HFFc6 (cell line): ENCODE data around the gene SLC13A3. TPM values are rescaled to one million over a fixed set of nuclear protein-coding genes. Genes with fewer than 3 reads are reported as not detected.

Experiments used
- DNase-seq: peaks from one replicate; pipeline ENCODE4 v3.0.0-alpha.2; 2018
- H3K27ac Mint-ChIP-seq: 2 replicates; pipeline ENCODE4 v1.8.0; 2020; ENCODE audit warnings: mild to moderate bottlenecking, mixed read lengths
- H3K27me3 Mint-ChIP-seq: 2 replicates; pipeline ENCODE4 v1.8.0; 2021; ENCODE audit warnings: mild to moderate bottlenecking, moderate library complexity, mixed read lengths; ENCODE audit not compliant: insufficient read depth
- H3K36me3 Mint-ChIP-seq: 2 replicates; pipeline ENCODE4 v1.8.0; 2021; ENCODE audit warnings: low read depth, mixed read lengths
- H3K4me1 Mint-ChIP-seq: 2 replicates; pipeline ENCODE4 v1.8.0; 2020; ENCODE audit warnings: low read depth, mixed read lengths
- H3K4me3 Mint-ChIP-seq: 2 replicates; pipeline ENCODE4 v1.8.0; 2020; ENCODE audit warnings: mild to moderate bottlenecking, moderate library complexity, mixed read lengths
- H3K9me3 Mint-ChIP-seq: 2 replicates; pipeline ENCODE4 v1.8.0; 2020; ENCODE audit warnings: mild to moderate bottlenecking, mixed read lengths
- CTCF ChIP-seq: fragments of 200-600 bp; sonication (generic); IDR thresholded peaks from 2 replicates; pipeline ENCODE4 v1.5.0; 2021; ENCODE audit warnings: antibody characterized with exemption, mild to moderate bottlenecking
- total RNA-seq, 6 experiments: library from RNA; stranded (reverse); fragmentation: NEBNext Ultra II Directional; extraction: Animal tissue kit (Norgen Biotek cat#: 25700); gene quantifications; 2 replicates in 1 of 6; 3 replicates in 5 of 6; pipeline ENCODE4 v1.2.3, GENCODE V29; 2021

Gene SLC13A3
- total RNA-seq, 6 experiments from 2014 or later = 2.3 to 3.5 (median 2.7) TPM

DNA sequence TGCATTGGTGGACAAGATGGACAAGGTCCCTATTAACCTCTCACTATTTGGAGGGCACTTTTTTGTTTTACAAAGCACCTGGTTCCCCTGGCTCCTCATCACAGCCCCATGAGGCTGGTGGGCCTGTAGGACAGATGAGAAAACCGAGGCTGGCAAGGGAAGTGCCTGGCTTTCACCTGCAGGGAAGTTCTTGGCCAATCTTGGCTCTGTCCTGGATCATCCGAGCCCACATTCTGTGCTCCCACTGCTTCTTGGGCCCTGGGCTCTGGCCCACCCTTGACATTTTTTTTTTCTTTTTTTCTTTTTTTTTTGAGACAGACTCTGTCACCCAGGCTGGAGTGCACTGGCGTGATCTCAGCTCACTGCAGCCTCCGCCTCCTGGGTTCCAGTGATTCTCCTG is 14.7 kb downstream of the SLC13A3 start:
- no peak for DNase-seq
- Mint-ChIP-seq H3K9me3 (no peaks in the 10 kb centered on the region), H3K4me1 (no peaks in the 10 kb centered on the region), H3K27ac (no peak overlapping the region), H3K27me3 (peaks cover 10% of the 10 kb centered on the region), H3K36me3 (no peaks in the 10 kb centered on the region), H3K4me3 (no peak overlapping the region)
- TF ChIP-seq CTCF = no peak

DNA sequence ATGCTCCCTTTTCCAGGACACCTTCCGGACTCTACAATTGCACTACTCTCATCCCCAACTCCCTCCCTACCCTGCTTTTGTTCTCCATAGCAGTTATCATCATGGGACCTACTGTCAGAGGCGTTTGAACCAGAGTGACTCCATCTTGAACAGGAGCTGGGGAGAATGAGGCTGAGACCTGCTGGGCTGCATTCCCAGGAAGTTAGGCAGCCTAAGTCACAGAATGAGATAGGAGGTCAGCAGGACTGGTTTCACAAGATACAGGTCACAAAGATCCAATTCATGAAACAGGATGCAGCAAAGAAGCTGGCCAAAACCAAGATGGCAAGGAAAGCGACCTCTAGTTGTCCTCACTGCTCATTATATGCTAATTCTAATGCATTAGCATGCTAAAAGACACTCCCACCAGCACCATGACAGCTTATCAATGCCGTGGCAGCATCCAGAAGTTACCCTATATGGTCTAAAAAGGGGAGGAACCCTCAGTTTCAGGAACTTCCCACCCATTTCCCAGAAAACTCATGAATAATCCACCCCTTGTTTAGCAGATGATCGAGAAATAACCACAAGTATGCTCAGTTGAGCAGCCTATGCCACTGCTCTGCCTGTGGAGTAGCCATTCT is 15.6 kb downstream of the SLC13A3 start:
- Mint-ChIP-seq H3K27me3 (peaks cover 10% of the 10 kb centered on the region), H3K27ac (no peak overlapping the region), H3K9me3 (peaks cover under 1% of the 10 kb centered on the region; the same call in 1 of the 2 replicates), H3K4me3 (no peak overlapping the region), H3K36me3 (no peaks in the 10 kb centered on the region), H3K4me1 (no peaks in the 10 kb centered on the region)
- no peak for DNase-seq
- TF ChIP-seq CTCF = no peak

DNA sequence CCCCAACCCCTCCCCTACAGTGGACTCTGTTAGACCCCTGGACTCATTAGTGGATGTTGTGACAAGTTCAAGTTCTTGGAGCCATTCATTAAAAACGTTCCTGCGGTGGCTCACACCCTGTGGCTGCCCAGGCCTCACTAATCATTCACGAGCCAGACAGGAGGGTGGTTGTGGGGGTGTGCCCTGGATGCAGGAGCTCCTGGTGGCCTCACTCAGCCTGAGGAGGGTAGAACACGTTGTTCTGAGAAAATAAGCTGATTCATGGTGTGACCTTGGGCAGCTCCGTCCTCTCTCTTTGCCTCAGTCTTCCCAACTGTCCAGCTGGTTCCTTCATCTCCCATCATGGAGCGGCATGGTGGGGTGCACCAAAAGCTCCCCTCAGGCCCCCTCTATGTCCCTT is 16.7 kb downstream of the SLC13A3 start:
- no peak for TF ChIP-seq CTCF
- no peak for DNase-seq
- H3K4me1 Mint-ChIP-seq = no peaks in the 10 kb centered on the region
- H3K9me3 Mint-ChIP-seq = peaks cover 10% of the 10 kb centered on the region
- no peaks in the 10 kb centered on the region; the same call in 1 of the 2 replicates for H3K36me3 Mint-ChIP-seq
- H3K4me3 Mint-ChIP-seq = no peak overlapping the region
- no peak overlapping the region for H3K27ac Mint-ChIP-seq
- H3K27me3 Mint-ChIP-seq = peaks cover 10% of the 10 kb centered on the region

GRCh38 chr20:46631874-46632446 is 19.3 kb downstream of the SLC13A3 start:
- peaks cover 13% of the 10 kb centered on the region for H3K27me3 Mint-ChIP-seq
- TF ChIP-seq CTCF = no peak
- H3K4me1 Mint-ChIP-seq = no peaks in the 10 kb centered on the region
- H3K36me3 Mint-ChIP-seq = no peaks in the 10 kb centered on the region; the same call in 1 of the 2 replicates
- no peak overlapping the region for H3K4me3 Mint-ChIP-seq
- no peak overlapping the region for H3K27ac Mint-ChIP-seq
- H3K9me3 Mint-ChIP-seq = peaks cover 15% of the 10 kb centered on the region
- no peak for DNase-seq

GRCh38 chr20:46631212-46631869 is 19.9 kb downstream of the SLC13A3 start:
- no peak for TF ChIP-seq CTCF
- DNase-seq = no peak
- Mint-ChIP-seq H3K27me3 (peaks cover 13% of the 10 kb centered on the region), H3K9me3 (peaks cover 15% of the 10 kb centered on the region), H3K27ac (no peak overlapping the region), H3K4me1 (no peaks in the 10 kb centered on the region), H3K36me3 (no peaks in the 10 kb centered on the region; the same call in 1 of the 2 replicates), H3K4me3 (no peak overlapping the region)
